A549 (cell line): ENCODE results near the gene EWSR1. TPM values are rescaled to one million over a fixed set of nuclear protein-coding genes. Genes with fewer than 3 reads are reported as not detected.

Source experiments
- ATAC-seq, 2 experiments: fragments of 200-7000 bp in 1 of 2; fragments of >200 bp in 1 of 2; cut with Nextera tagmentation in 1 of 2; cut with Tn5 transposase in 1 of 2; 3 replicates each; pipeline versions ENCODE4 v1.8.0 to v1.9.1; 2018 to 2020; ENCODE audit warnings: mild to moderate bottlenecking in 1 of 2, moderate library complexity in 1 of 2
- CTCF ChIA-PET: fragments of 300-600 bp; sonication (Branson Sonifier 250); formaldehyde crosslinking; extraction: SDS; loops from one replicate; lab custom pipeline; 2021; ENCODE audit warnings: antibody characterized with exemption, inconsistent platforms; lab: Yijun Ruan, JAX
- POLR2A ChIA-PET: fragments of 350-600 bp; formaldehyde crosslinking; extraction: SDS; loops from one replicate; lab custom pipeline; 2021; ENCODE audit warnings: antibody characterized with exemption, inconsistent platforms; lab: Yijun Ruan, JAX
- DNase-seq, 2 experiments: peaks; one replicate each; pipeline versions ENCODE4 v3.0.0 to v3.0.0-alpha.2; 2011 to 2016; ENCODE audit warnings: low read depth in 1 of 2, low spot score in 1 of 2
- FAIRE-seq: peaks from 2 replicates; lab custom pipeline; 2011; peaks lifted over from hg19 to GRCh38; lab: Jason Lieb, UNC
- H3K27ac ChIP-seq, 2 experiments: fragments of >200 bp; sonication (Bioruptor Twin); formaldehyde crosslinking; 3 replicates each; pipeline ENCODE4 v1.5.1; 2016 to 2017
- H3K4me1 ChIP-seq: fragments of >200 bp; sonication (Bioruptor Twin); formaldehyde crosslinking; 3 replicates; pipeline ENCODE4 v1.6.1; 2016
- H3K4me2 ChIP-seq: fragments of >200 bp; sonication (Bioruptor Twin); formaldehyde crosslinking; 3 replicates; pipeline ENCODE4 v1.6.1; 2016
- H3K4me3 ChIP-seq: fragments of >200 bp; sonication (Bioruptor Twin); formaldehyde crosslinking; 3 replicates; pipeline ENCODE4 v1.5.1; 2016
- H3K9me3 ChIP-seq: fragments of >200 bp; sonication (Bioruptor Twin); formaldehyde crosslinking; 3 replicates; pipeline ENCODE4 v1.6.1; 2016
- ATOH8 ChIP-seq: fragments of 250-450 bp; sonication (Bioruptor Pico); IDR thresholded peaks from 2 replicates; pipeline ENCODE4 v1.5.0; 2020; ENCODE audit warnings: low read depth, mild to moderate bottlenecking, moderate library complexity
- BHLHE40 ChIP-seq: IDR thresholded peaks from 2 replicates; pipeline ENCODE4 v1.6.1; 2012; ENCODE audit warnings: low read depth, low read length, inconsistent platforms
- CBX2 ChIP-seq: fragments of 200-600 bp; sonication (generic); IDR thresholded peaks from 2 replicates; pipeline ENCODE4 v1.6.1; 2016; ENCODE audit warnings: low read depth, mild to moderate bottlenecking, borderline replicate concordance
- CBX8 ChIP-seq: fragments of 200-600 bp; sonication (generic); IDR thresholded peaks from 2 replicates; pipeline ENCODE4 v1.6.1; 2016
- CHD4 ChIP-seq: fragments of 200-600 bp; sonication (generic); IDR thresholded peaks from 2 replicates; pipeline ENCODE4 v1.6.1; 2016; ENCODE audit warnings: antibody characterized with exemption, mild to moderate bottlenecking, borderline replicate concordance
- E2F6 ChIP-seq: IDR thresholded peaks from 2 replicates; pipeline ENCODE4 v1.6.1; 2012; ENCODE audit warnings: low read depth, borderline replicate concordance
- HMGXB4 ChIP-seq: fragments of 250-450 bp; sonication (Bioruptor Pico); IDR thresholded peaks from 2 replicates; pipeline ENCODE4 v1.5.0; 2021; ENCODE audit warnings: mild to moderate bottlenecking, moderate library complexity, borderline replicate concordance
- JUN ChIP-seq, 2 experiments: fragments of >200 bp; sonication (Bioruptor Twin); formaldehyde crosslinking; IDR thresholded peaks; 2 replicates in 1 of 2; 3 replicates in 1 of 2; pipeline ENCODE4 v1.6.1; 2016 to 2017
- KDM1A ChIP-seq: fragments of 200-600 bp; sonication (generic); IDR thresholded peaks from 2 replicates; pipeline ENCODE4 v1.6.1; 2016; ENCODE audit warnings: low read depth, mild to moderate bottlenecking
- MAFK ChIP-seq: fragments of 450-650 bp; IDR thresholded peaks from 2 replicates; pipeline ENCODE4 v1.6.1; 2014; ENCODE audit not compliant: partially characterized antibody
- MAZ ChIP-seq: fragments of 150-350 bp; IDR thresholded peaks from 2 replicates; pipeline ENCODE4 v1.6.1; 2014; ENCODE audit warnings: antibody characterized with exemption, low read depth, low read length, borderline replicate concordance
- NPAS2 ChIP-seq: fragments of 250-450 bp; sonication (Bioruptor Pico); IDR thresholded peaks from 2 replicates; pipeline ENCODE4 v1.8.0; 2022; ENCODE audit warnings: mild to moderate bottlenecking, moderate library complexity, borderline replicate concordance
- PHF8 ChIP-seq: fragments of 200-600 bp; sonication (generic); IDR thresholded peaks from 2 replicates; pipeline ENCODE4 v1.6.1; 2016; ENCODE audit warnings: low read depth, mild to moderate bottlenecking, antibody characterized with exemption, moderate library complexity, borderline replicate concordance
- RARB ChIP-seq: fragments of 250-450 bp; sonication (Bioruptor Pico); IDR thresholded peaks from 2 replicates; pipeline ENCODE4 v1.8.0; 2021; ENCODE audit warnings: mild to moderate bottlenecking, moderate library complexity
- ZC3H11A ChIP-seq: fragments of 450-650 bp; IDR thresholded peaks from 2 replicates; pipeline ENCODE4 v1.6.1; 2014; ENCODE audit warnings: antibody characterized with exemption, mild to moderate bottlenecking
- ZNF302 ChIP-seq: fragments of 250-450 bp; sonication (Bioruptor Pico); IDR thresholded peaks from 2 replicates; pipeline ENCODE4 v1.9.0; 2021; ENCODE audit warnings: inconsistent platforms, mild to moderate bottlenecking, moderate library complexity
- WGBS: methylation state at CpG from one replicate; pipeline ENCODE4 v1.1.6; 2017; ENCODE audit errors: missing lambda C conversion rate; 5-methylcytosine and 5-hydroxymethylcytosine counted together
- polyA plus RNA-seq, 4 experiments: library from polyadenylated mRNA; depleted of rRNA in 3 of 4; stranded (reverse); fragments of >200 nt; fragmentation: RNase III in 1 of 4; extraction: RNeasy Plus Mini Kit Qiagen cat#74134 plus additional on column Dnase treatment in 1 of 4; gene quantifications; 2 replicates in 3 of 4; 3 replicates in 1 of 4; pipeline ENCODE4 v1.2.3, GENCODE V29; 2011 to 2017
- TF ChIP-seq, protein P1 (sequence below): IDR thresholded peaks from 2 replicates; pipeline ENCODE4 v1.6.1; 2012
- TF ChIP-seq, protein P2 (sequence below): fragments of >200 bp; sonication (Bioruptor Twin); formaldehyde crosslinking; IDR thresholded peaks from 2 replicates; pipeline ENCODE4 v1.6.1; 2016
- TF ChIP-seq, protein P3 (sequence below): fragments of >200 bp; sonication (Bioruptor Twin); formaldehyde crosslinking; IDR thresholded peaks from 3 replicates; pipeline ENCODE4 v1.6.1; 2016

Gene EWSR1
- polyA plus RNA-seq, 2 of the 4 experiments (the other 2 are of a cell fraction): 146 to 281 TPM

- Histone ChIP-seq H3K4me1 (peaks cover 26% of the 10 kb centered on the region), H3K4me3 (peak overlapping the region; percentile 99), H3K4me2 (peak overlapping the region; percentile 98), H3K9me3 (no peaks in the 10 kb centered on the region), H3K27ac (peak overlapping the region; percentile 100)
- ATAC-seq: peak in 1 of 2 experiments; percentile 7; a peak in 3 of 6 replicates
- ChIA-PET CTCF (interaction anchor here (0.7 to 1.1 kb wide), 2 partner anchors 18 to 22 kb away, joined by 3 read pairs; no protein-coding TSS in a partner anchor), POLR2A (no interaction called here)
- TF ChIP-seq NPAS2 (CRISPR knock-in tag): no peak
- TF ChIP-seq ZNF302 (CRISPR knock-in tag): no peak
- TF ChIP-seq, protein P1, sequence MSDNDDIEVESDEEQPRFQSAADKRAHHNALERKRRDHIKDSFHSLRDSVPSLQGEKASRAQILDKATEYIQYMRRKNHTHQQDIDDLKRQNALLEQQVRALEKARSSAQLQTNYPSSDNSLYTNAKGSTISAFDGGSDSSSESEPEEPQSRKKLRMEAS: no peak
- TF ChIP-seq, protein P2, sequence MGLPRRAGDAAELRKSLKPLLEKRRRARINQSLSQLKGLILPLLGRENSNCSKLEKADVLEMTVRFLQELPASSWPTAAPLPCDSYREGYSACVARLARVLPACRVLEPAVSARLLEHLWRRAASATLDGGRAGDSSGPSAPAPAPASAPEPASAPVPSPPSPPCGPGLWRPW: no peak
- TF ChIP-seq ATOH8: no peak
- TF ChIP-seq BHLHE40: no peak
- no peak for TF ChIP-seq RARB
- no peak for TF ChIP-seq ZC3H11A
- no peak for TF ChIP-seq KDM1A
- no peak for TF ChIP-seq MAZ
- no peak for TF ChIP-seq CBX2
- no peak for DNase-seq
- 13% methylated on average over 9 of the region's 13 CpGs for WGBS
- no peak for FAIRE-seq
These were observed 1.3 kb upstream of the EWSR1 start for GRCh38 chr22:29266564-29267461.

- CTCF ChIA-PET: interaction anchor here (1.1 to 1.5 kb wide), 2 partner anchors 20 to 22 kb away, joined by 3 to 4 read pairs; no protein-coding TSS in a partner anchor
- TF ChIP-seq CBX8 (no peak), PHF8 (peak; percentile 80), MAFK (no peak), E2F6 (0 out of 2 replicates have a peak, but pooled peaks have one; percentile 12)
- TF ChIP-seq, protein P3, sequence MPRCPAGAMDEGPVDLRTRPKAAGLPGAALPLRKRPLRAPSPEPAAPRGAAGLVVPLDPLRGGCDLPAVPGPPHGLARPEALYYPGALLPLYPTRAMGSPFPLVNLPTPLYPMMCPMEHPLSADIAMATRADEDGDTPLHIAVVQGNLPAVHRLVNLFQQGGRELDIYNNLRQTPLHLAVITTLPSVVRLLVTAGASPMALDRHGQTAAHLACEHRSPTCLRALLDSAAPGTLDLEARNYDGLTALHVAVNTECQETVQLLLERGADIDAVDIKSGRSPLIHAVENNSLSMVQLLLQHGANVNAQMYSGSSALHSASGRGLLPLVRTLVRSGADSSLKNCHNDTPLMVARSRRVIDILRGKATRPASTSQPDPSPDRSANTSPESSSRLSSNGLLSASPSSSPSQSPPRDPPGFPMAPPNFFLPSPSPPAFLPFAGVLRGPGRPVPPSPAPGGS: no peak
- H3K4me3 ChIP-seq: peak overlapping the region; percentile 99
- ATAC-seq (no peak), FAIRE-seq (no peak), DNase-seq (no peak)
- H3K4me2 ChIP-seq: peak overlapping the region; percentile 98
- peak overlapping the region; percentile 100 for H3K27ac ChIP-seq
- no peaks in the 10 kb centered on the region for H3K9me3 ChIP-seq
- 0% methylated on average over 3 of the region's 32 CpGs for WGBS
- H3K4me1 ChIP-seq: peaks cover 31% of the 10 kb centered on the region
- POLR2A ChIA-PET: no interaction called here
These were observed 608 bp upstream of the EWSR1 start for GRCh38 chr22:29267462-29267857.

DNA sequence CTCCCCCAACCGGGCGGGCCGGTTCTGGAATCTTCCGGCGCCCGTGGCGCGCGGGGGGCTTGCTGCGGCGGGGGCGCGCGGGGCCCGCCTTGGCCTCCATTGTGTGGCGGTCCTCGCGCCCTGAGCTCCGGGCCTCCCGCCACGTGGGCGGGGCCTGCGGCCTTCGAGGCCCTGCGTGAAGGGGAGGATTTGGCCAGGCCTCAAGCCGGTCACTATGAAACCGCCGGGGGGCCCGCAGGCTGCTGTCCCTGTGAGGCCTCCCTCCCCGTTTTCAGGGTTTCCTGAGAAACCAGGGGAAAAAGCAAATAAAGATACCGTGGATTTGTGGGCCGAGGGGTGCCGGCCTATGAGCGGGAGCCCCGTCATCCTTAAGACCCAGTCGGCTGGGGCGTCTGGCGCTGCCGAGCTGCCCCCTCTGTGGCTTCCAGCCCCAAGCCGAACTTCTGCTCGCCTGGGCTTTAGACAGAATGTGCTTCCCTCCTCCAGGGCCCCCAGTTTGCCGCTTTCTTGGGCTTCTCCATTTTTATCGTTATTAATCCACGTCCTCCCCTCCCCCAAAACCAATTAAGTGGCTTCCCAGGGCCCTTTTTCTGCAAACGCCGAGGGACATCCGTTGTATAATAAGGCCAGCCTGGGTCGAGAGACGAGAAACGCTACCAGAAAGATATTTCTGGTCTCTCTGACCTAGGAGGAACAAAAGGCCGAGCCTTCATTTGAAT is 602 bp downstream of the EWSR1 start:
- H3K9me3 ChIP-seq: no peaks in the 10 kb centered on the region
- peak; percentile 19 to 38; a peak in 4 of 6 replicates for ATAC-seq
- peak; percentile 90 for TF ChIP-seq PHF8
- TF ChIP-seq CHD4: no peak
- TF ChIP-seq, protein P1: peak; percentile 30; the same call in 1 of the 2 replicates
- TF ChIP-seq HMGXB4 (CRISPR knock-in tag): peak; percentile 43; the same call in 1 of the 2 replicates
- TF ChIP-seq JUN (IDR thresholded peaks at IDR 0.05): peak in 1 of 2 experiments; percentile 9; a peak in 1 of 5 replicates
- H3K4me2 ChIP-seq: peak overlapping the region; percentile 98
- no peak for FAIRE-seq
- CTCF ChIA-PET: interaction anchor here (1.5 kb wide), 1 partner anchor 19 kb away, joined by 4 read pairs; no protein-coding TSS in a partner anchor
- H3K27ac ChIP-seq: peak overlapping the region; percentile 100
- POLR2A ChIA-PET: interaction anchor here (1.2 kb wide), 1 partner anchor 38 kb away, joined by 4 read pairs; the partner anchor contains the start of gene GAS2L1
- H3K4me3 ChIP-seq: peak overlapping the region; percentile 99
- peaks cover 34% of the 10 kb centered on the region for H3K4me1 ChIP-seq
- DNase-seq: peak in 1 of 2 experiments; percentile 33
- WGBS: 3% methylated on average over 21 of the region's 51 CpGs
